UCSD-AML1 (cell line): Measurements from ENCODE around the gene HAPLN1.

Experiments used
- DNase-seq: peaks from one replicate; lab custom pipeline; 2025; ENCODE audit not compliant: unreplicated experiment; lab: John Stamatoyannopoulos, UW

Gene HAPLN1

DNA sequence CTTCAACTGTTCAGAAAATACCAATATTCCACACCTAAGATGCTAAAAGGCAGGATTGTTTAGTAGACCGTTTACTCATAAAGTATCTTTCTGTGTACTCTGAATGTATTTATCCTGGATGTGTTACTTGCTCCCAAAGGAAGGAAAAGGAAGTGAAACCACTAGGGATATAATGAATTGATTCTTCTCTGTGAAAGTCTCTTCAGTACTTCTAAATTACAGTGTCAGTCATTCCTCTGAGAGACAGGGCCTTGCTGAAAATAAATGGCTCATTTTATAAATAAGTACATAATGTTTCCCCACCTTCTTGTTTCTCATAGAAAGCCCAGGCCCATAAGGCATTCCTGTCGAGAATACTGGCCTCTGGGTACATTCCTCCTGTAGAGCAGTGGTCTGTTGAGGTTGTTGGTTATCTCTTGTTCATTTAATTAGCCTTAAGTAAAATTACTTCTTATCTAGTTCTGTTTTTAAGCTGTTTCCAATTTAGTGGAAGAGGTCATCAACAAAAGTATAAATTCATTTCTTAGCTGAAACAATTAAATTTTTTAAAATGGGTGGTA is 1.6 kb downstream of the HAPLN1 start:
- no peak for DNase-seq

DNA sequence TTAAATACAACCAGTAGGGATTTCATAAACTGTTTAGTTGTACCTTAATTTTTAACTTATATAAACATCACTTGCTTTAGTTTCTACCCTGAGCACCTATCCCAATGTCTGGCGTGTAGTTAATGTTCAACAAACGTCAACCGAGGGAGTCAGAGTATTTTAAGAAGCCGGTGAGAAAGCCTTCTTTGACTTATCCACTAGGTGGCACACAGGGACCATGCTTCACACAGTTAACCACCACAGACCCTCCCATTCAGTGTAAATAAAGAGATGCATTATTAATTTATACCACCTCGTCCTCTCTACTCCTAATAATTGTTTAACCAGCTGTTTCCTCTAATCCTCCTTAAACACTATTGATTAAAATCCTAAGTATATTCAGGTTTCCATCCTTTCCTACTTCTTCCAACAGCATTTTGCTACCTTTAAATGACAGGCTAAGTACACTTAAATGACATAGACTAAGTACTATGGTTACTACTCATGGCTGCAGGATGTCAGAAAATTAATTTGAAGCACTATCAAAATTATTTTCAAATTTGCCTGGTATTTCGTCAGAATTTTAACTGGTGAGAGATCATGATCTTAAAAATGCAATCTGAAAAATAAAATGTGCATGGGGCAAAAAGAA is 2.3 kb downstream of the HAPLN1 start:
- DNase-seq: no peak

DNA sequence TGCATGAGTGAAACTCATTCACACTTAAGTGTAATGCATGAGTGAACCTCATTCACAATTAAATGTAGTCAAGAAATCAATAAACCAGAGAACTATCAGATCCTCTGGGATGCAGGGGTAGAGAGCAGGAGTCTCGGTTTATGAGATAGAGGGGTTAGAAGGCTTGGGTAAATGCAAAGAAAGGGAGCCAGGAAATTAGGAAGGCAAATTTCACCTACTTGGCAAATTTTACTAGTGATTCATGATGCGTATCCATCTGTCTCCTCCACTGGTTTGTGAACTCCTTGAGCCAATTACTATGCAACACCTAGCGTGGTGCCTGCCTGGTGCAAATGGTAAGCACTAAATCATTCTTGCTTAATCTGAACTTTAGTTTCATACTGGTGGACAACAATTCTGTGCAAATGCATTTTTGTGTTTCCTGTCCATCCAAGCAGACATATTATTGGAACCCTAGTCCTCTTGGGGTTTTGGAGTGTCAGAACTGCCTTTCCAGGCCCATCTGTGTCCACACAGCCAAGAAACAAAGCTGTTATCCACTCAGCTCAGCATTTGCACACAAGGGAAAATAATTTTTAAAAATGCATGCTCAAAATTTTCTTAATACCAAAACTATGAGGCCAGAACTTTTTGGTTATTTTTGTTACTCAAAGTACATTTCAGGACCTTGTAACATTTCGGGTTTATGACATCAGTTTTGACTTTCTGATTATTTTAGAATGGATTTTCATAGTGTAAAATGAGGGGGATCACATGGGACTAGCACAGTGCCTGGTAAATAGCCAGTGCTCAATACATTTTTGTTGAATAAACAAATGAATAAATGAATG is 5.2 kb downstream of the HAPLN1 start:
- no peak for DNase-seq

DNA sequence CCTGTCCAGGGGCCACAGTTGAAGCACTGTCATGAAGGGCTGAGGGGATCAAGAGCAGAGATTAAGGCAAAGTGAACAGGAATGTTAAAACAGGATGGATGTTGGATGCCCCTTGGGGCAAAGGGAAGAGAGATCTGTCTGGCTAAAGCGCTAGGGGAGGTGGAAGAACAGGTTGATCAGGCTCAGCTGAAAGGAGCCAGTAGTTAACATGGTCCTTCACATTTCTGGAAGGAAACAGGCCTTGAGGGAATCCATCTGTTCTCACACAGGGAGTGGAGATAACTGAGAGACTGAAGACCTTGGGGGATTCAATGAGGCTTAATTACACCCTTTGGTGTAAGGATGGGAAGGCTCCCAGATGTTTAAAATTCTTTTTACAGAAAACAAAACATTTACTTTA is 5.8 kb downstream of the HAPLN1 start:
- DNase-seq: no peak

DNA sequence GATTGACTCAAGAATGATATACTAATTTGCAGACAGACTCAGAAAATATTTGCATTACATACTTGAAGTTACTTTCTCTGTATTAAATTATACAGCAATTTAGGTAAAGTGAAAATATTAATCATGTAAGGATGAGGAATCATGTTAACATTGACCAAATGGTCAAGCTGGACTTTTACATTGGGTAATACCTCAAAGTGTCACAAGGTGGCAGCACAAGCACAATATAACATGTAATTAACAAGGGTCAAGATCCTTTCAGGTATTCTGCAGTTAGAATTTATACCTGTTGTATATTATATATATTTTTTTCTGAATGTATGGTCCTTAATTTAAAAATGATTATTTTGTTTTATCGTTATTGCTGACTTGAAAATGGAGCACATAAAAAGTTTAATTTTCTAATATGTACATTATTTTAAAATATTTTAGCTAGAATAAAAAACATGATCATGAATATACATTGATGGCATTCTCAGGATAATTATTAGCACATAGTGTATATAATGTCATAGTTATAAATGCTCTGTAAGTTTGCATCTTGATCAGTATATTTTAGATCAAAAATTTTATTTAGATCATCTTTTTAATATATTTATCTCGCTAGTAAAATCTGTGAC is 8.6 kb downstream of the HAPLN1 start:
- no peak for DNase-seq

DNA sequence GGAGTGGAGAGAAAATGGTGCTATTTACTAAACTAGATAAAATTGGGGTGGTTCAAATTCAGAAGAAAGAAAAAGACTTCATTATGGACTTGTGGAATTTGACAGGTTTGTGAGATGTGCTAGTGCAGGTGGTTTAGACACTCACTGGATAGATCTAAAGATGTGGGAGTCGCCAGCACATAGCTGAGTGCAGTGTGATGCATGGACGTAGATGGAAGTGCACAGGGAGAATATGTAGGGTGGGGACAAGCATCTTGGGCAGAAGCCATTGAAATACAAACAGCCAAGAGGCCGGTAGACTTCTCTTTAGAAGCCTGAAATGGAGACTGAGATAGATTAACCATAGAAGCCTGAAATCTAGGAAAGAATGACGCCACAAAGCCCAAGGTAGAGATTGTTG is 10.7 kb downstream of the HAPLN1 start:
- DNase-seq: no peak

DNA sequence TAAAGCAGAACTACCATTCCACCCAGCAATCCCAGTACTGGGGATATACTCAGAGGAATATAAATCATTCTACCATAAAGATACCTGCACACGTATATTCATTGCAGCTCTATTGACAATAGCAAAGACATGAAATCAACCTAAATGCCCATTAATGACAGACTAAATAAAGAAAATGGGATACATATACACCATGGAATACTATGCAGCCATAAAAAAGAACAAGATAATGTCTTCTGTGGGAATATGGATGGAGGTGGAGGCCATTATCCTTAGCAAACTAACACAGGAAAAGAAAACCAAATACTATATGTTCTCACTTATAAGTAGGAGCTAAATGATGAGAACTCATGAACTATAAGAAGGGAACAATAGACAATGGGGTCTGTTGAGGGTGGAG is 12.5 kb downstream of the HAPLN1 start:
- DNase-seq: no peak

DNA sequence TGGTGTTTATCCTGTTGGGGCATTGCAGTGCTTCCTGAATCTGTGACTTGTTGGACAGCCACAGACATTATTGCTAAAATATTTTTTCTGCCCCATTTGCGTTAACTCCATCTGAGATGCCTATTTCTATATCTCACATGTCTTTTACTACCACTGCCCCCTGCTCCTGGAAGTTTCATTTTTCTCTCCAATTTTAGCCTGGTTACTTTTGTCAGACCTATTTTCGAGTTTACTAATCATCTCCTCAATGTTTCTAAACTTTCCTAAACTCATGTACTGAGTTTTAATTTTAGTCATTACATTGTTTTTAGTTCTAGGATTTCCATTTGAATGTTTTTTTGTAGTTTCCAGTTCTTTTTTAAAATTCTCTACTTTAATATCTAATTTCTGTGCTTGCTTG is 17.6 kb downstream of the HAPLN1 start:
- DNase-seq: no peak

DNA sequence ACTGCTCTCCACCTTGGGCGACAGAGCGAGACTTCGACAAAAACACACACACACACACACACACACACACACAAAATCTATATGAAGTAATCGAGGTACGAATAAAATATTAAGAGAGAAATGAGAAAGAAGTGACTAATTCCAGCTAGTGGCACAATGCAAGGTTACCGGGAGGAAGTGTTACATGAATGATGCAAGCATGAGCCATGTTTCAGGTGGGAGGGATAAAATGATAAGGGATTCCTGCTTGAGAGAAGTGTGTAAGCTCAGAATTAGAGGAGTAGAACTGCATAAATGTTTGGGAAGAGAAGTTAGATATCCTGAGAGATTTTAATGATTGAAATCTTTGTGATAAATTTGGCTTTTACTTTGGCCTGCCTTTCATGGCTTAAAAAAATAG is 18.8 kb downstream of the HAPLN1 start:
- DNase-seq: no peak

DNA sequence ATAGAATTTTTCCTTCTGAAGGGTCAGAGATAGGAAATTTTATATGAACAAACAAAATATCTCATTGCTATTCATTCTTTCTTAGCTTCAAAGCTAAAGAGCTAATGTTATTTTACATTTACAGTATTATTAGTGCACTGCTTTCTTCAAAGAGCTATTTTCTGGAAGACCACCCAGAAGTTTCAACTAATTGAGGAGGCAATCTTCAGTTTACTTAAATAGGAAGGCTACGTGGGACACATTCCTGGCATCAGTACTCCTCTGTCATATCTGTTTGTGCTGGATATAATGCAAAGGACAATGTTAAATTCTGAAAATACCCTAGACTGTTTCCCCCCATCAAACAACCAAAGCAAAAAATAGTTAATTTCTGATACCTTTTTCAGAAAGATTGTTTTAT is 30.8 kb downstream of the HAPLN1 start:
- DNase-seq: no peak

DNA sequence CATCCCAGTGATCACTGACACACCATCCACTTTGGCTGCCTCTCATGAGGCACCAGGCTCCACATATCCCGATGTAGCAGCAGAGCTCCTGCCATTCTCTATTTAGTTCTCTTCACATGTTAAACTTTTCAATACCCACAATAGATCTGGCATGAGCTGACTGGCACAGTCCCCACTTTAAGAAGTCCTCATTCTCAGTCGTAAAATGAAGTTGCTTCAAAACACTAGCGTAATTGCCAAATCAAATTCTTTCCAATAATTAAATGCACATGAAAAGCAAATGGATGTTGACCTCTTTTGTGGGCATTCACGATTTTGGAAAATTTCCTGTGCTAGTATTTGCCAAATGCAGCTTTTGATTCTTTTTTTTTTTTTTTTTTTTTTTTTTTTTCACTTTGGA is 32.4 kb downstream of the HAPLN1 start:
- no peak for DNase-seq

DNA sequence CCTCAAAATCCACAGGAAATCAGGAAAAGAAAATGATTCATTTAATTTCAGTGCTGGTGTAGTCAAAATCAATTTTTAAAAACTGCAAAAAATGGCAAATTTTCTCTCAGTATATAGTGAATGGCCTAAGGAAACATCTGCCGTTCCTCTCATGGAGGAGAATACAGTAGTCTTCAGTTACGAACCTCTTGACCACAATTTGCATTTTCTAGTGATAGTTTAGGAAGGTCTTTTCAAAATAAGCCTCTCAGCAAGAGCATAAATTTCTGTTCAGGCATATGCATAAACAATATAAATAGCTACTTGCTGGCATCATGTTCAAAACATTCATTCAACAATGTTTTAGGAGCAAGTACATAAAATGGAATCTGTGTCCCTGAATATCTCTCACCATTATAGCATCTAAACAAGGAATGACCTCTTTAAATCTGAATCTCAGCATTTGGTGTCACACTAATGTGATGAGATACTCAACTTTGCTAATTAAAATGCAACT is 33.5 kb downstream of the HAPLN1 start:
- DNase-seq: no peak

DNA sequence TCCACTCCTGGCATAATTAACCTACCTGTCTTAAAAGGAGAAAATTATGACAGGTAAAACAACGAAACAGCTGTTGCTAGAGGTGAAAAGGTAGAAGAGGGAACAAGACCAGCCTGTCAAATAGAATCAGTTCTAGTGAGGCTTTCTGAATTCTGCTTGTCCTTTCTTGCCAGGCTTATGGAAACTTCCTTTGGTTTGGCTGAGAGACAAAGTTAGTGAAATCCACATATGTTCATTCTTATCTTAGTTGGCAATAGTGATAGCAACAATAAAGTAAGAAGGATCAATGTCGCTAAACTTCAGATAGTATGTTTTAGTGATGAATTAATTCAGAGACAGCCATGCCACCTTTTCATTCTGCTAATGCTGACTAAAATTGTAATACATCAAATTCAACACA is 34.4 kb downstream of the HAPLN1 start:
- no peak for DNase-seq

DNA sequence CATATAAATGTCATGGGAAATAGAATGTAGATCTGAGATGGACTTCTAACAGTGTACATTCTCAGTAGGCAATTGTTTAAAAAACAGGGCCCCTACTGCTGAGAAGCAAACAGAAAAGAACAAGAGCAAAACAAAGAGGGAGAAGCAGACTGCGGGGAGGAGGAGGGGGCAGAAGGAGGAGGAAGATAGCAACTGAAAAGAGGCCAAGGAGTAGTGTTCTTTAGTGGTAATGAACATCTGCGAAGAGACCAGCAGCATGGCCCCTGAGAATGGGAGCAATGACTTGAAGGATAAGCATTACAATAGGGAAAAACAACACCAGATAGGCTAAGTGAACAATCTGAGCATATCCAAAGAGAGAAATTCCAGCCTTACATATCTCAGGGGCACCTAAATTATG is 36.8 kb downstream of the HAPLN1 start:
- DNase-seq: no peak

DNA sequence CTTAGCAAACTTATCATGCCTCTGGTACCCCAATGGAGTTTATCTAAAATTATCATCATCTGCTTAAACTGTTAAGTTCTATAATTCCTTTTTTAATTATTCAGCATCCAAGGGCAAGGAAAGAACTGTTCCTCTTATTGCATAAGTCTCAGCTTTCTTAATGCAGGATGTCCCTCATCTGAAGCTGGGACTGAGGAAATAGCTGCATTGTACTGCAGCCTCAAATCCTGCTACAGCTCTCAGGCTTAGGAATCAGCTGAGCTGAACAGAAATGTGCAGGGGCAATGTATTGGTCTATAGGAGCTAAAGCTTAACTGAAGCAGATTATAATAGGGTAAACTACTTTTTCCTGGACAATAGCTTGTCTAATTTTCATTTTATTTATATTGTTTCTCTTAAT is 48.0 kb downstream of the HAPLN1 start:
- DNase-seq: no peak

DNA sequence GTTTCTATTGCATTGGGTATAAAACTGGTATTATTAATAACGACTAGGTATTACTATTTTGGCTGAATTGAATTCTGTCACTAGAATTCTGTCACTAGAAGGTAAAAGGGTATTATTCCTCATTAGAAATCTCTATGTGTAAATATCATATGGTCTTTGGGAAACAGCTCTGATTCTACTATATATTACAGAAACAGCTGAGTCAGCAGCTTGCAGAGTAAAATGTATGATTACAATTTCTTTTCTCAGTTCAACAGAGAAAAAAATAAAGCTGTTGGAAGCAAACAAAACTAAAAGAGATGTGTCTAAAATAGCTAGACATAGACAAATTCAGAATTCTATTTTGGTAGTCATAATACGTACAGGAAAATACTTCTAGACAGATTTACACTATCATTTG is 48.5 kb downstream of the HAPLN1 start:
- no peak for DNase-seq

DNA sequence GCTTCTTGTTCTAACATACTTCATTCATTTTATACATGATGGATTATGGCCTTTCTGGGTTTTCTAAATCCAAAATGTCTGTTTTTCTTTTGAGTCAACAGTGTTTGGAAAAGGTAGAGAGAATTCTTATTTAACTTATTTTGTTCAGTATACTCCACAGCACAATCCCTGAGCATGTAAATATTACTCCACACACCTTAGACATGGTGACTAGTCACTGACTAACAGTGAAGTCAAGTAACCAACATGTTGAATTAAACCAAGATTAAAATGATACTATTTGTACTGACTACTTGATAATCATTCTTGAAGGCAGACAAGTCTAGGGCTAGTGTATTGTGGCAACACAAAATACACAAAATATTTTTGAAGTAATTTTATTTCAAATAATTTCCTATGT is 55.0 kb downstream of the HAPLN1 start:
- DNase-seq: no peak

DNA sequence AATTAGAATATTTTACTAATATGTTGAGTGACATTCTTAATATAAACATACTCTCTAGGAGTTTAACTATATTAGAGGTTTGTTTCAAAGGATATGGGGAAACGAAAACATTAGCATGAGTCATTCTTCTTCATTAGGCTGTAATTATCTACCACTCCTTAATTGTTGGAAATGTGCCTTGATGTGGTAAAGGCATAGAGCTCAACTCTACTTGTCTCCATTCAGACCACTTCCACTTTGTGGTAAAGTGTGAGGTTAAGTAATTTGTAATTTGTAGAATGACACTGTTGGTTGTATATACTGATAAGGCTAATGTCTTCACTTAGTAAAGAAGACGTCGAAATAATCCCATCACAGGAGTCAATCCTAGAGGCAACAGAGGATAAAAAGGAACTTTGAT is 58.1 kb downstream of the HAPLN1 start:
- DNase-seq: no peak

DNA sequence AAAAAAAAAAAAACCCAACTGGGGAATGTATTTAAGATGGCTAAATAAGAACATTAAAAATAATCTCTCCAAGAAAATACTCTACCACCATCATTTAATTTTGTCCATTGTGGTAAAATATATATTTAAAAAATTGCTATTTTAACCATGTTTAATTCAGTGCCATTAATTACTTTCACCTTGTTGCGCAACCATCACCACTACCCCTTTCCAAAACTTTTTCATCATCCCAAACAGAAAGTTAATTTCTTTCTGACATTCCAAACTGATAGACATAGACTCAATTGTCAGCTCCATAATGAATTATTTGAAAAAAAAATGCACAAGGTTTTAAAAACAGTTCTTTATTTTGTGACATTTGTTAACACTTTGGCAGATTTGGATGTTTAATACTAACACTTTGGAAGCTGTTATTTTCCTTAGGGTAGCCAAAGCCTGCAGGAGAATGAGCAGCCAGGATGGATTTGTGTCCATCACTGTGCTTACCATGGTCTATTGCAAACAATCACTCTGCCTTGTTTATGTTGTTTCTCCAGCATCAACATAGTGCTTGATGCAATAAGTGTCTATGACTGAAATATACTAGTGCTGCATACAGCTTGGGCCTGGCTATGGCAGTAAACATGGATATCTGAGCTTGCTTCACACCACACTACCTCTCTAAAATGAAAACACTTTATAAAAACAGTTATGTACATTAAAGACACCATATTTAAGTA is 62.7 kb downstream of the HAPLN1 start:
- no peak for DNase-seq

DNA sequence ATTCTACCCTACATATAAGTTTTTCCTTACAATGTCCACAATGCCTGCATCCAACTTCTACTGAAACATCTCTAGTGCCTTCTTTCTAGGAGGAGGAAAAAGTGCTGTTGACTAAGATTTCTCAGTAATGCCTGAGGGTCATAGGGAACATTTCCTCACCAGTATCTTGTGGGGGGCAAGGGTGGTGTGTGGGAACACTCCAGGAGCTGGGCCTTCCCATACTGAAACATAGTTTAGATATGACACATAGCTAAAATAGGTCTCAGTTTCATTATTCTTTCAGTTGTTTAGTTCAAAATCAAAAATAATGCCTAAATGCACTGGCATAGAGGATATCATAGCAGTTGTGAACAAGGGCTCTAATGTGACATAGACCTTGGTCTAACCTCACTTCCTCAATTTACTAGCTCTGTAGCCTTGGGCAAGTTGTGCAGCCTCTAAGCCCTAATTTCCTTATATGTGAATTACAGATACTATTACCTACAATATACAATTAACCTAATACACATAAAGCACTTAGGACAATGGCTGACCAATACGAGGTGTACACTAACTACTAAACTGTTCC is 66.1 kb downstream of the HAPLN1 start:
- no peak for DNase-seq

DNA sequence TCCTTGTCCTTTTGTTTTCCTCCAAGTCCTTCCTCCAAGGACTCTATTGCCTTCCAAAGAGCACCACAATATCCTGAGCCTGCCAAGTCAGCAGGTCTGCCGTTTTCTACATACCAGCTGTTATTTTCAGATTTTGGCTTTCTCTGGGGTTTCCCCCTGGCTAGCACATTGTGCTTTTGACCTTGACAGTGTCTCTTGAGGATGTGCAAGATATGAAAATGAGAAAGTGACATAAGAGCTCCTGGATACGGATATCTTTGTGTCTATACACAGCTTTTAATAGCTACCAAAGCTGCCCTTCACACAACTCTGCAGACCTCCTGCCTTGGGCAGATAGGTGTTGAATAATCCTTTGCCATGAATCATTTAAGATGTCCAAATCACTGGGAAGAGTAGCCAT is 67.0 kb downstream of the HAPLN1 start:
- DNase-seq: no peak
